ENCODE results near the gene CRK. TPM values are rescaled to one million over a fixed set of nuclear protein-coding genes. Genes with fewer than 3 reads are reported as not detected.
"Not testable (repeated sequence)": the region's sequence is repeated elsewhere in the genome, so short reads cannot be mapped to it uniquely, and the experiment has no call there.

The CRK gene
- total and polyA plus RNA-seq, 7 experiments from 2014 or later, result 16.9 to 29.0 (median 20.9) TPM

- H3K9me3 Mint-ChIP-seq; DNase-seq; H3K27me3 Mint-ChIP-seq; CTCF ChIA-PET; ATAC-seq; H3K27me3 ChIP-seq (ENCODE audit: control insufficient read depth in 2 of 2, insufficient read depth in 2 of 2, low read length in 2 of 2); H3K27ac Mint-ChIP-seq; H3K4me3 Mint-ChIP-seq; H3K9me3 ChIP-seq (ENCODE audit: control insufficient read depth in 2 of 3, low read length in 3 of 3); H3K4me1 ChIP-seq (ENCODE audit: control insufficient read depth in 2 of 2, insufficient read depth in 2 of 2, low read length in 2 of 2); H3K4me3 ChIP-seq (ENCODE audit: low read length); intact Hi-C loops (cut with micrococcal nuclease); H3K27ac ChIP-seq (ENCODE audit: low read depth, low read length); H3K4me1 Mint-ChIP-seq: not testable (repeated sequence)
- peaks cover 0 to 30% (median 3%) of the 10 kb centered on the region in 3 experiments for H3K36me3 ChIP-seq (ENCODE audit: control insufficient read depth in 2 of 3, insufficient read depth in 3 of 3, low read length in 3 of 3)
- POLR2A ChIA-PET, result interaction anchor here (0.6 kb wide), 1 partner anchor 40 kb away, joined by 3 read pairs; no protein-coding TSS in a partner anchor
- peaks cover 0 to 18% (median 13%) of the 10 kb centered on the region in 5 donors for H3K36me3 Mint-ChIP-seq
Measured at GRCh38 chr17:1418476-1418875, 37.6 kb downstream of the CRK start.

GRCh38 chr17:1416414-1416813 is 39.6 kb downstream of the CRK start:
- H3K27me3 ChIP-seq (ENCODE audit: control insufficient read depth in 2 of 2, insufficient read depth in 2 of 2, low read length in 2 of 2), result no peaks in the 10 kb centered on the region
- peaks cover 0 to 12% (median 0%) of the 10 kb centered on the region in 3 experiments for H3K36me3 ChIP-seq (ENCODE audit: control insufficient read depth in 2 of 3, insufficient read depth in 3 of 3, low read length in 3 of 3)
- intact Hi-C loops (cut with micrococcal nuclease), result no loop called here
- CTCF ChIA-PET, result interaction anchor here (0.8 kb wide), 1 partner anchor 51 kb away, joined by 3 read pairs; no protein-coding TSS in a partner anchor
- H3K4me1 ChIP-seq (ENCODE audit: control insufficient read depth in 2 of 2, insufficient read depth in 2 of 2, low read length in 2 of 2), result no peaks in the 10 kb centered on the region
- no peaks in the 10 kb centered on the region for H3K9me3 ChIP-seq (ENCODE audit: control insufficient read depth in 2 of 3, low read length in 3 of 3)
- POLR2A ChIA-PET, result no interaction called here
- Mint-ChIP-seq H3K9me3 (no peaks in the 10 kb centered on the region), H3K27me3 (no peaks in the 10 kb centered on the region), H3K4me1 (peaks cover 0 to 7% (median 0%) of the 10 kb centered on the region in 7 donors), H3K36me3 (peaks cover 0 to 8% (median 4%) of the 10 kb centered on the region in 5 donors), H3K4me3 (no peak overlapping the region), H3K27ac (no peak overlapping the region)
- no peak overlapping the region for H3K27ac ChIP-seq (ENCODE audit: low read depth, low read length)
- DNase-seq (no peak), ATAC-seq (no peak)
- no peak overlapping the region for H3K4me3 ChIP-seq (ENCODE audit: low read length)

GRCh38 chr17:1414634-1415033 is 41.4 kb downstream of the CRK start:
- CTCF ChIA-PET, result interaction anchor here (1.0 kb wide), 1 partner anchor 26 kb away, joined by 3 read pairs; no protein-coding TSS in a partner anchor
- Mint-ChIP-seq H3K4me3 (no peak overlapping the region), H3K4me1 (peaks cover 0 to 7% (median 0%) of the 10 kb centered on the region in 7 donors), H3K9me3 (no peaks in the 10 kb centered on the region), H3K27me3 (no peaks in the 10 kb centered on the region), H3K27ac (peak overlapping the region in 4 of 9 donors; percentile 20 to 86 (median 68)), H3K36me3 (peaks cover 0 to 4% (median 0%) of the 10 kb centered on the region in 5 donors)
- H3K27me3 ChIP-seq (ENCODE audit: control insufficient read depth in 2 of 2, insufficient read depth in 2 of 2, low read length in 2 of 2), result no peaks in the 10 kb centered on the region
- DNase-seq, result no peak
- H3K27ac ChIP-seq (ENCODE audit: low read depth, low read length), result no peak overlapping the region
- H3K36me3 ChIP-seq (ENCODE audit: control insufficient read depth in 2 of 3, insufficient read depth in 3 of 3, low read length in 3 of 3), result no peaks in the 10 kb centered on the region
- no peaks in the 10 kb centered on the region for H3K4me1 ChIP-seq (ENCODE audit: control insufficient read depth in 2 of 2, insufficient read depth in 2 of 2, low read length in 2 of 2)
- POLR2A ChIA-PET, result interaction anchor here (0.6 kb wide), 1 partner anchor 156 kb away, joined by 3 read pairs; no protein-coding TSS in a partner anchor
- no peak overlapping the region for H3K4me3 ChIP-seq (ENCODE audit: low read length)
- intact Hi-C loops (cut with micrococcal nuclease), result no loop called here
- no peaks in the 10 kb centered on the region for H3K9me3 ChIP-seq (ENCODE audit: control insufficient read depth in 2 of 3, low read length in 3 of 3)
- ATAC-seq, result no peak

GRCh38 chr17:1414001-1414574 is 41.9 kb downstream of the CRK start:
- Histone ChIP-seq H3K36me3 (ENCODE audit: control insufficient read depth in 2 of 3, insufficient read depth in 3 of 3, low read length in 3 of 3) (no peaks in the 10 kb centered on the region), H3K9me3 (ENCODE audit: control insufficient read depth in 2 of 3, low read length in 3 of 3) (no peaks in the 10 kb centered on the region), H3K27me3 (ENCODE audit: control insufficient read depth in 2 of 2, insufficient read depth in 2 of 2, low read length in 2 of 2) (no peaks in the 10 kb centered on the region), H3K27ac (ENCODE audit: low read depth, low read length) (no peak overlapping the region), H3K4me3 (ENCODE audit: low read length) (no peak overlapping the region), H3K4me1 (ENCODE audit: control insufficient read depth in 2 of 2, insufficient read depth in 2 of 2, low read length in 2 of 2) (no peaks in the 10 kb centered on the region)
- H3K9me3 Mint-ChIP-seq, result no peaks in the 10 kb centered on the region
- no peak for ATAC-seq
- intact Hi-C loops (cut with micrococcal nuclease), result no loop called here
- peaks cover 0 to 7% (median 0%) of the 10 kb centered on the region in 7 donors for H3K4me1 Mint-ChIP-seq
- no peak for DNase-seq
- no peak overlapping the region for H3K4me3 Mint-ChIP-seq
- peaks cover 0 to 4% (median 0%) of the 10 kb centered on the region in 5 donors for H3K36me3 Mint-ChIP-seq
- peak overlapping the region in 2 of 9 donors; percentile 20 to 77 for H3K27ac Mint-ChIP-seq
- CTCF ChIA-PET, result interaction anchor here (1.0 kb wide), 1 partner anchor 26 kb away, joined by 3 read pairs; no protein-coding TSS in a partner anchor
- H3K27me3 Mint-ChIP-seq, result no peaks in the 10 kb centered on the region
- POLR2A ChIA-PET, result no interaction called here

- peaks cover 0 to 4% (median 0%) of the 10 kb centered on the region in 5 donors for H3K36me3 Mint-ChIP-seq
- ChIA-PET CTCF (no interaction called here), POLR2A (no interaction called here)
- no peak for ATAC-seq
- no peaks in the 10 kb centered on the region for H3K4me1 ChIP-seq (ENCODE audit: control insufficient read depth in 2 of 2, insufficient read depth in 2 of 2, low read length in 2 of 2)
- no peak for DNase-seq
- H3K27me3 Mint-ChIP-seq, result no peaks in the 10 kb centered on the region
- H3K9me3 ChIP-seq (ENCODE audit: control insufficient read depth in 2 of 3, low read length in 3 of 3), result no peaks in the 10 kb centered on the region
- H3K27me3 ChIP-seq (ENCODE audit: control insufficient read depth in 2 of 2, insufficient read depth in 2 of 2, low read length in 2 of 2), result no peaks in the 10 kb centered on the region
- intact Hi-C loops (cut with micrococcal nuclease), result no loop called here
- H3K4me1 Mint-ChIP-seq, result peaks cover 0 to 7% (median 0%) of the 10 kb centered on the region in 7 donors
- H3K27ac Mint-ChIP-seq, result peak overlapping the region in 1 of 9 donors; percentile 17
- no peak overlapping the region for H3K27ac ChIP-seq (ENCODE audit: low read depth, low read length)
- no peaks in the 10 kb centered on the region for H3K36me3 ChIP-seq (ENCODE audit: control insufficient read depth in 2 of 3, insufficient read depth in 3 of 3, low read length in 3 of 3)
- H3K9me3 Mint-ChIP-seq, result no peaks in the 10 kb centered on the region
- no peak overlapping the region for H3K4me3 ChIP-seq (ENCODE audit: low read length)
- no peak overlapping the region for H3K4me3 Mint-ChIP-seq
Measured at GRCh38 chr17:1413281-1413791, 42.7 kb downstream of the CRK start.

GRCh38 chr17:1412185-1413110 is 43.6 kb downstream of the CRK start:
- POLR2A ChIA-PET, result no interaction called here
- DNase-seq (no peak), ATAC-seq (no peak)
- H3K4me1 ChIP-seq (ENCODE audit: control insufficient read depth in 2 of 2, insufficient read depth in 2 of 2, low read length in 2 of 2), result no peaks in the 10 kb centered on the region
- Mint-ChIP-seq H3K27ac (no peak overlapping the region), H3K4me3 (no peak overlapping the region), H3K4me1 (peaks cover 0 to 7% (median 0%) of the 10 kb centered on the region in 7 donors), H3K9me3 (no peaks in the 10 kb centered on the region), H3K36me3 (no peaks in the 10 kb centered on the region), H3K27me3 (no peaks in the 10 kb centered on the region)
- no peak overlapping the region for H3K4me3 ChIP-seq (ENCODE audit: low read length)
- no peaks in the 10 kb centered on the region for H3K9me3 ChIP-seq (ENCODE audit: control insufficient read depth in 2 of 3, low read length in 3 of 3)
- H3K27ac ChIP-seq (ENCODE audit: low read depth, low read length), result no peak overlapping the region
- intact Hi-C loops (cut with micrococcal nuclease), result no loop called here
- CTCF ChIA-PET, result interaction anchor here (0.6 kb wide), 1 partner anchor 29 kb away, joined by 3 read pairs; no protein-coding TSS in a partner anchor
- H3K27me3 ChIP-seq (ENCODE audit: control insufficient read depth in 2 of 2, insufficient read depth in 2 of 2, low read length in 2 of 2), result no peaks in the 10 kb centered on the region
- no peaks in the 10 kb centered on the region for H3K36me3 ChIP-seq (ENCODE audit: control insufficient read depth in 2 of 3, insufficient read depth in 3 of 3, low read length in 3 of 3)

All from naive thymus-derived CD4-positive, alpha-beta T cell (primary cell).